GM13976 (cell line): Measurements from ENCODE around the gene RPS24.

Experiments used
- DNase-seq: peaks from one replicate; pipeline ENCODE4 v3.0.0; 2012; ENCODE audit warnings: low spot score
- CTCF ChIP-seq: IDR thresholded peaks from 2 replicates; pipeline ENCODE4 v1.5.1; 2012; ENCODE audit warnings: borderline replicate concordance, mild to moderate bottlenecking; ENCODE audit not compliant: insufficient read depth; ENCODE audit errors: extremely low read depth, missing control alignments, control extremely low read depth
- in situ Hi-C: fragments of 300-500 bp; cut with MboI; formaldehyde crosslinking; loops from one replicate; pipeline ENCODE4 v1.12.0; 2022; ENCODE audit warnings: low sequenced_read_pairs, mixed read lengths, inconsistent platforms; ENCODE audit not compliant: unreplicated experiment

RPS24 gene

DNA sequence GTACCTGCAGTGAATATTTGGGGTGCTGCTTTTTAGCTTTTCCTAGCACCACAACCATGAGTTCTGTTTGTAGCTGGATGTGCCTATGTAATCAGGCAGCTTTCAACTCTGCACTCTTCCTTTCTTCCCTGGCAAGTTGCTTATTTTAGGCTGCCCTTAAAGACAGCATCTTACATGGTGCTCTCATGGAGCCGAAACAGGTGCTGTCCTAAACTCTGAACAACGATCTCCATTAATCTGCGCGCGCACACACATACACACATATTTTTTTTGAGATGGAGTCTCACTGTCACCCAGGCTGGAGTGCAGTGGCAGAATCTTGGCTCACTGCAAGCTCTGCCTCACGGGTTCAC, 9.1 kb downstream of the RPS24 start:
- no peak for TF ChIP-seq CTCF
- DNase-seq: no peak
- in situ Hi-C loops: loop anchor here (10.0 kb wide), 1 partner anchor 1152 kb away; no protein-coding TSS in a partner anchor

DNA sequence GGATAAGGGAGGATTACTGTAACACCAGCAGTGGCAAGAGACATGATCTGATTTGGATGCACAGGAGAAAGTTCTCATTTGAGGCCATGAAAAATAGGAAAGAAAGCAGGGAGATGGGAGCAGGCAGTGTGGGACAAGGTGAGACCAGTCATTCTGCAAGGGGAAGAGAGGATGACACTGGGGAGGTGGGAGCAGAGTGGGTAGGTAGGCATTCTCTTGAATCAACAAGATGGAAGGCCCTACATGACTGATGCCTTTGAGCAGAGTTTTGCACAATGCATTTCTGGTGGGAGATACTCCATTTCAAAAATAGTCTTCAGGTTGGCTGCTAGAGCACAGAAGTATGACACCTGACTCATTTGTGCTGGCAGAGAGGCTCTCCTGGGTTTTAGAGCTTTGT, 10.5 kb downstream of the RPS24 start:
- no peak for DNase-seq
- in situ Hi-C loops: loop anchor here (10.0 kb wide), 1 partner anchor 1151 kb away; no protein-coding TSS in a partner anchor
- no peak for TF ChIP-seq CTCF

DNA sequence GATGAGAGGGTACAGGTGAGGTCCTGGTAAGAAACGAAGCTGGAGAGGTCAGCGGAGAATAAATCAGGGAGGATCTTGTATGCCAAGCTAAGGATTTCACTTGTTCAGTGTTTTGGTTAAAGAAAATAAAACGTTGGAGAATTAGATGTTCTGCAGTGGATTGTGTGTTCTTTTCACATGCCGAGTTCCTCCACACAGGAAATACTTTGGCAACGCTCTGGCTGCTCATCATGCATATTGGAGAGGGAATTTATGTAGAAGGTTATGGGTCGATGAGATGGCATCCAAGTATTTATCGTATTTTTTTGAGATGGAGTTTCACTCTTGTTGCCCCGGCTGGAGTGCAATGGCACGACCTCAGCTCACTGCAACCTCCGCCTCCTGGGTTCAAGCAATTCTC, 11.0 kb downstream of the RPS24 start:
- DNase-seq: no peak
- in situ Hi-C loops: loop anchor here (10.0 kb wide), 1 partner anchor 1150 kb away; no protein-coding TSS in a partner anchor
- no peak for TF ChIP-seq CTCF

DNA sequence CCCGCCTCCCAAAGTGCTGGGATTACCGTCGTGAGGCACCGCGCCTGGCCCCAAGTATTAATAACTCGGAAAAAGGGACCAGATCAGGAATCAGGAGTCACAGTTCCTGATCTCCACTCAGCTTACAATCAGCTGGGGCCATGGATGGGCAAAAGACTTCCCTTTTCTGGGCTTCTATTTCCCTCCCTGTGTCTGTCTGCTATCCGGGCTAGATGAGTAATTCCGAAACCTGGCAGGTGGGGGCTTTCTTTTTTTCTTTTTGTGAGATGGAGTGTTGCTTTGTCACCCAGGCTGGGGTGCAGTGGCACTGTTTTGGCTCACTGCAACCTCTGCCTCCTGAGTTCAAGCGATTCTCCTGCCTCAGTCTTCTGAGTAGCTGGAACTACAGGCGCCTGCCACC, 11.6 kb downstream of the RPS24 start:
- DNase-seq: peak; percentile 63
- TF ChIP-seq CTCF: no peak
- in situ Hi-C loops: loop anchor here (10.0 kb wide), 1 partner anchor 1150 kb away; no protein-coding TSS in a partner anchor

DNA sequence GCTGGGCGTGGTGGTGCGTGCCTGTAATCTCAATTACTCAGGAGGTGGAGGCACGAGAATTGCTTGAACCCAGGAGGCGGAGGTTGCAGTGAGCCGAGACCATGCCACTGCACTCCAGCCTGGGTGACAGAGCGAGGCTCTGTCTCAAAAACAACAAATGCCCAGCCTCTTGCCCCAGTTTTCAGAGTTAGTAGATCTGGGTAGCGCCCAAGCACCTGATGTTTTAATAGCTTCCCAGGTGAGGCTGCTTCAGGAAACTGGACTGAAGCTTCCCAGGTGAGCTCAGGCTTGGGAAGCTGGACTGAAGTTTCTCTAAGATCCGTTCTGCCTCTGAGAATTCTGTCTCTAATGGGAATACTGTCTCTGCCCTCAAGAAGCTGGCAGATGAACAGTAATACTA, 12.2 kb downstream of the RPS24 start:
- no peak for DNase-seq
- no peak for TF ChIP-seq CTCF
- in situ Hi-C loops: loop anchor here (10.0 kb wide), 1 partner anchor 1149 kb away; no protein-coding TSS in a partner anchor

DNA sequence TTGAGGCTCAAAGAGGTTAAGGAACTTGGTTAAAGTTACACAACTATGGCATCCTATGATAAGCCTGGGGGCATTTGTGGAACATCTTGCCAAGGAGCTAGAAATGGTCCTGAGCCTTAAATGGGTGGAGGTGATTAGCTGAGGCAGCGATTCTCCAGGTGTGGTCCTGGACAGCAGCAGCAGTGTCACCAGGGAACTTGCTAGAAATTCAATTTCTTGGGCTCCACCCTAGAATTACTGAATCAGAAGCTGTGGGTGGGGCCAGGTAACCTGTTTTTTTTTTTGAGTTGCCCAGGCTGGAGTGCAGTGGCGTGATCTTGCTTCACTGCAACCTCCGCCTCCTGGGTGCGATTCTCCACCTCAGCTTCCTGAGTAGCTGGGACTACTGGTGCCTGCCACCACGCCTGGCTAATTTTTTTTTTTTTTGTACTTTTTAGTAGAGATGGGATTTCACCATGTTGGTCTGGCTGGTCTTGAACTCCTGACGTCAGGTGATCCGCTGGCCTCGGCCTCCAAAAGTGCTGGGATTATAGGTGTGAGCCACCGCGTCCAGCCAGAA, 13.1 kb downstream of the RPS24 start:
- in situ Hi-C loops: loop anchor here (10.0 kb wide), 1 partner anchor 1148 kb away; no protein-coding TSS in a partner anchor
- DNase-seq: no peak
- no peak for TF ChIP-seq CTCF
